SW480 (cell line): ENCODE measurements around the gene SFI1.

Experiments used
- DNase-seq: peaks from one replicate; pipeline ENCODE4 v3.0.0-alpha.2; 2016; ENCODE audit warnings: low spot score

SFI1 gene

GRCh38 chr22:31637891-31638618 is 141.7 kb downstream of the SFI1 start:
- DNase-seq = no peak

- peak; percentile 21 for DNase-seq
These were observed 143.2 kb downstream of the SFI1 start for GRCh38 chr22:31639436-31640039.

- DNase-seq = peak; percentile 96
These were observed 150.1 kb downstream of the SFI1 start for GRCh38 chr22:31646186-31647019.

GRCh38 chr22:31647066-31647465 is 150.7 kb downstream of the SFI1 start:
- DNase-seq = no peak

- DNase-seq = no peak
These were observed 151.4 kb downstream of the SFI1 start for GRCh38 chr22:31647523-31648320.

GRCh38 chr22:31650391-31650790 is 154.1 kb downstream of the SFI1 start:
- DNase-seq = no peak

GRCh38 chr22:31651664-31652063 is 155.3 kb downstream of the SFI1 start:
- DNase-seq = no peak

- no peak for DNase-seq
These were observed 155.8 kb downstream of the SFI1 start for GRCh38 chr22:31652088-31652487.

GRCh38 chr22:31652911-31653684 is 156.8 kb downstream of the SFI1 start:
- no peak for DNase-seq

GRCh38 chr22:31653944-31654343 is 157.6 kb downstream of the SFI1 start:
- DNase-seq = no peak

GRCh38 chr22:31654408-31654807 is 158.1 kb downstream of the SFI1 start:
- no peak for DNase-seq

GRCh38 chr22:31659246-31659645 is 162.9 kb downstream of the SFI1 start:
- peak; percentile 34 for DNase-seq

GRCh38 chr22:31660860-31661341 is 164.6 kb downstream of the SFI1 start:
- peak; percentile 71 for DNase-seq

- DNase-seq = peak; percentile 93
These were observed 165.7 kb downstream of the SFI1 start, which contains the start of gene PISD for GRCh38 chr22:31661851-31662667. Gene PISD (minus strand): TSS chr22:31662215. CDS start chr22:31662208, 7 bp downstream.

- no peak for DNase-seq
These were observed 166.3 kb downstream of the SFI1 start for GRCh38 chr22:31662668-31663037.
